ENCODE results near the gene APPL2.
"Not testable (repeated sequence)": the region's sequence is repeated elsewhere in the genome, so short reads cannot be mapped to it uniquely, and the experiment has no call there.

The APPL2 gene

DNA sequence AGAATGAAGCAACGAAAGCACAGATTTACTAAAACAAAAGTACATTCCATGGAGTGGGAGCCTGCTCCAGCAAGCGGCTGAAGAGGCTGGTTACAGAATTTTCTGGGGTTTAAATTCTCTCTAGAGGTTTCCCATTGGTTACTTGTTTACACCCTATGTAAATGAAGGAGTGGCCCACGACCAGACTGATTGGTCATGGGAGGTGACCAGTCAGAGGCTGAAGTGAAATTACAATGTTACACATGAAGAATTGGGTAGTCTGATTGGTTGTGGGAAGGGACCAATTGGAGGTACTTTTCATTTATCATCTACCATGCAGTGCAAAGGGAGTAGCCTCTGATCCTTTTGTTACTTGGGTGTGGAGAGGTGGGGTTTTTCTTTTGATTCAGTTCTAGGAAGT is 36.2 kb upstream of the APPL2 start:
- H3K9me3 ChIP-seq (ENCODE audit: control insufficient read depth in 2 of 2, low read length in 2 of 2): no peaks in the 10 kb centered on the region
- H3K4me3 ChIP-seq (ENCODE audit: low read length in 2 of 2): no peak overlapping the region
- H3K27me3 ChIP-seq (ENCODE audit: control insufficient read depth in 1 of 2, insufficient read depth in 2 of 2, low read length in 2 of 2): no peaks in the 10 kb centered on the region
- H3K36me3 ChIP-seq (ENCODE audit: control insufficient read depth in 2 of 2, insufficient read depth in 2 of 2, low read length in 2 of 2): no peaks in the 10 kb centered on the region
- no peaks in the 10 kb centered on the region for H3K4me1 ChIP-seq (ENCODE audit: control insufficient read depth, insufficient read depth, low read length)
- H3K9ac ChIP-seq (ENCODE audit: low read length in 2 of 2): no peak overlapping the region
- H3K27ac ChIP-seq (ENCODE audit: low read length): no peak overlapping the region

- H3K36me3 ChIP-seq (ENCODE audit: control insufficient read depth in 2 of 2, insufficient read depth in 2 of 2, low read length in 2 of 2): no peaks in the 10 kb centered on the region
- H3K4me1 ChIP-seq (ENCODE audit: control insufficient read depth, insufficient read depth, low read length): no peaks in the 10 kb centered on the region
- no peak overlapping the region for H3K4me3 ChIP-seq (ENCODE audit: low read length in 2 of 2)
- H3K27ac ChIP-seq (ENCODE audit: low read length): no peak overlapping the region
- no peaks in the 10 kb centered on the region for H3K27me3 ChIP-seq (ENCODE audit: control insufficient read depth in 1 of 2, insufficient read depth in 2 of 2, low read length in 2 of 2)
- no peaks in the 10 kb centered on the region for H3K9me3 ChIP-seq (ENCODE audit: control insufficient read depth in 2 of 2, low read length in 2 of 2)
- no peak overlapping the region for H3K9ac ChIP-seq (ENCODE audit: low read length in 2 of 2)
Measured at GRCh38 chr12:105271364-105271763, 35.4 kb upstream of the APPL2 start.

DNA sequence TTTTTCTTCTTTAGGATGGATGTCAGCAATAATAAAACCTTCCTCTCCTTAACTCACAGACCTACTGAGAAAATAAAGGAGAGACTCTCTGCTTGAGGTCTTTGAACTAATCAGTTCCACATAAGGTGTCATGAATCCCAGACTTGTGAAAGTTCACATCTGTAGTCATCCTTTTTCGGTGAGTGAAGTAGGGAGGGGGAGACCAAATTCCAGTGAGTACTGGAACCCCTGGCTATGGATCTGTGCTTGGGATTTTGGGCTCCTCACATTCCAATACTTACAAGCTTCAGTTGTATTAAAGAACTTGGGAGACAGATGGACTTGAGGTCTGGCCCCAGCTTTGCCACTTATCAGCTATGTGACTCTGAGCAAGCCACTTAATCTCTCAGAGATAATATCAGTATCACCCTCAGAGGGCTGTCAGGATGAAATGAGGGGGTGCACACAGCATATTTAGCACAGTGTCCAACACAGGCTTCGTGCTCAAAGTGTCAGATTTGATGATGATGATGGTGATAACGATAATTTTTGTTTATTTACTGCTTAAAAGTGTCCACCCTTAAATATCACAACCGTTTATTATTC is 34.8 kb upstream of the APPL2 start:
- Histone ChIP-seq H3K9me3 (ENCODE audit: control insufficient read depth in 2 of 2, low read length in 2 of 2) (no peaks in the 10 kb centered on the region), H3K27me3 (ENCODE audit: control insufficient read depth in 1 of 2, insufficient read depth in 2 of 2, low read length in 2 of 2) (no peaks in the 10 kb centered on the region), H3K9ac (ENCODE audit: low read length in 2 of 2) (no peak overlapping the region), H3K36me3 (ENCODE audit: control insufficient read depth in 2 of 2, insufficient read depth in 2 of 2, low read length in 2 of 2) (no peaks in the 10 kb centered on the region), H3K4me1 (ENCODE audit: control insufficient read depth, insufficient read depth, low read length) (no peaks in the 10 kb centered on the region), H3K4me3 (ENCODE audit: low read length in 2 of 2) (no peak overlapping the region), H3K27ac (ENCODE audit: low read length) (no peak overlapping the region)

DNA sequence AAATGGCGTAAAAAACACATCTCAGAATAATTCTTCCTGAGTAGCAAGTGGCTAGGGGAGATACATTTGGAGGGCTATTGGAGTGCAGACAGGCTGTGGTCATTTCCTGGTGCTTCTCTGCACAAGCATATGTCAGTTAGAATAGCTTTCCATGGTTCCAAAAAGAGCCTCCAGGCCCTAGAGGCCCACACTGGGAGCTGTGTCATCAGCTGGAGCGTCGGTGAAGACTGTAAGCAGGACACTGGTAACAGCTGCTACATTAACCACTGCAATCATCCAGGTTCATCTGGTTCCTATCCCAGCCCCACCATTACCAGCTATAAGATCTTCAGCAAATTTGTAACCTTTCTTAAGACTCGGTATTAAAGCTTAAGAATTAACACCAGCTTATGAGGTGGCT is 31.7 kb upstream of the APPL2 start:
- H3K4me3 ChIP-seq (ENCODE audit: low read length in 2 of 2): no peak overlapping the region
- no peaks in the 10 kb centered on the region for H3K4me1 ChIP-seq (ENCODE audit: control insufficient read depth, insufficient read depth, low read length)
- H3K27me3 ChIP-seq (ENCODE audit: control insufficient read depth in 1 of 2, insufficient read depth in 2 of 2, low read length in 2 of 2): peaks cover 0 to 2% of the 10 kb centered on the region in 2 donors
- H3K36me3 ChIP-seq (ENCODE audit: control insufficient read depth in 2 of 2, insufficient read depth in 2 of 2, low read length in 2 of 2): no peaks in the 10 kb centered on the region
- H3K9ac ChIP-seq (ENCODE audit: low read length in 2 of 2): no peak overlapping the region
- no peaks in the 10 kb centered on the region for H3K9me3 ChIP-seq (ENCODE audit: control insufficient read depth in 2 of 2, low read length in 2 of 2)
- no peak overlapping the region for H3K27ac ChIP-seq (ENCODE audit: low read length)

- Histone ChIP-seq H3K27me3 (ENCODE audit: control insufficient read depth in 1 of 2, insufficient read depth in 2 of 2, low read length in 2 of 2) (peaks cover 2 to 4% of the 10 kb centered on the region in 2 donors), H3K9ac (ENCODE audit: low read length in 2 of 2) (no peak overlapping the region), H3K4me1 (ENCODE audit: control insufficient read depth, insufficient read depth, low read length) (no peaks in the 10 kb centered on the region), H3K27ac (ENCODE audit: low read length) (no peak overlapping the region), H3K9me3 (ENCODE audit: control insufficient read depth in 2 of 2, low read length in 2 of 2) (no peaks in the 10 kb centered on the region), H3K36me3 (ENCODE audit: control insufficient read depth in 2 of 2, insufficient read depth in 2 of 2, low read length in 2 of 2) (no peaks in the 10 kb centered on the region), H3K4me3 (ENCODE audit: low read length in 2 of 2) (no peak overlapping the region)
Measured at GRCh38 chr12:105264771-105265170, 28.8 kb upstream of the APPL2 start.

DNA sequence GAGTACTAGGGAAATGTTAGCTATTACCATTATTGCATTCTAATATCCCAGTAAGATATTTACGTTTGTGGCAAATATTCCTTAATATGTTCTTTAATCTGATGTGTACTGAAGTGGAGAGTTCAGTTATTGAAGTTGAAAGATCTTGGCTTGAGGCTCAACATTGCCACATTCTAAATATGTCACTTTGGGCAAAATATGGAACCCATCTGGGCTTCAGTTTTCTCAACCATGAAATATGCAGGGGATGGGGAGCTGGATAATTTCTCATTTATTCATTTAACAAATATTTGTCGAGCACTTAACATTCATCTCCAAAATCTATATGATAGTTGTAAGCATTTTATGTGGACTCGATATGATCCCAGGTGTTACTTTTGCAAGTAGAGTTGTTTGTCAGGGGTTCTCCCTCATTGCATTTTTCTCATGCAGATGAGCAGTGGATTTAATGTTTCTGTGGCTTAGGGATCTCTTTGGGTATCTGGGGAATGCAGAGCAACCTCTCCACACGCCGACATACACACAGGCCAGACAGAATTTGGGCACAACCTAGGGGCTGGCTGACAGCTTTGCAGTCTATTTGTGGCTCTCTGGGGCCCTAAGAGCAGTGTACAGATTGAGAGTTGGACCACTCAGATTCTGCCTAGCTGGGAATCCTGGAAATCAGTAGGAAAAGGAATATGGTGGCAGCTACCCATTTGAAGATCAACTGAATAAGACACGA is 26.6 kb upstream of the APPL2 start:
- H3K9me3 ChIP-seq (ENCODE audit: control insufficient read depth in 2 of 2, low read length in 2 of 2): no peaks in the 10 kb centered on the region
- no peak overlapping the region for H3K4me3 ChIP-seq (ENCODE audit: low read length in 2 of 2)
- peaks cover 4 to 6% of the 10 kb centered on the region in 2 donors for H3K27me3 ChIP-seq (ENCODE audit: control insufficient read depth in 1 of 2, insufficient read depth in 2 of 2, low read length in 2 of 2)
- H3K9ac ChIP-seq (ENCODE audit: low read length in 2 of 2): no peak overlapping the region
- H3K27ac ChIP-seq (ENCODE audit: low read length): no peak overlapping the region
- H3K36me3 ChIP-seq (ENCODE audit: control insufficient read depth in 2 of 2, insufficient read depth in 2 of 2, low read length in 2 of 2): no peaks in the 10 kb centered on the region
- H3K4me1 ChIP-seq (ENCODE audit: control insufficient read depth, insufficient read depth, low read length): no peaks in the 10 kb centered on the region

- Histone ChIP-seq H3K4me3 (ENCODE audit: low read length in 2 of 2) (no peak overlapping the region), H3K36me3 (ENCODE audit: control insufficient read depth in 2 of 2, insufficient read depth in 2 of 2, low read length in 2 of 2) (no peaks in the 10 kb centered on the region), H3K27ac (ENCODE audit: low read length) (no peak overlapping the region), H3K27me3 (ENCODE audit: control insufficient read depth in 1 of 2, insufficient read depth in 2 of 2, low read length in 2 of 2) (peaks cover 4 to 6% of the 10 kb centered on the region in 2 donors), H3K4me1 (ENCODE audit: control insufficient read depth, insufficient read depth, low read length) (no peaks in the 10 kb centered on the region), H3K9ac (ENCODE audit: low read length in 2 of 2) (no peak overlapping the region), H3K9me3 (ENCODE audit: control insufficient read depth in 2 of 2, low read length in 2 of 2) (no peaks in the 10 kb centered on the region)
Measured at GRCh38 chr12:105261010-105261409, 25.0 kb upstream of the APPL2 start.

- Histone ChIP-seq H3K36me3 (ENCODE audit: control insufficient read depth in 2 of 2, insufficient read depth in 2 of 2, low read length in 2 of 2) (no peaks in the 10 kb centered on the region), H3K4me1 (ENCODE audit: control insufficient read depth, insufficient read depth, low read length) (no peaks in the 10 kb centered on the region), H3K9ac (ENCODE audit: low read length in 2 of 2) (no peak overlapping the region), H3K4me3 (ENCODE audit: low read length in 2 of 2) (no peak overlapping the region), H3K27me3 (ENCODE audit: control insufficient read depth in 1 of 2, insufficient read depth in 2 of 2, low read length in 2 of 2) (peaks cover 4 to 6% of the 10 kb centered on the region in 2 donors), H3K27ac (ENCODE audit: low read length) (no peak overlapping the region), H3K9me3 (ENCODE audit: control insufficient read depth in 2 of 2, low read length in 2 of 2) (no peaks in the 10 kb centered on the region)
Measured at GRCh38 chr12:105259226-105259625, 23.3 kb upstream of the APPL2 start.

GRCh38 chr12:105257321-105257728 is 21.4 kb upstream of the APPL2 start:
- Histone ChIP-seq H3K9me3 (ENCODE audit: control insufficient read depth in 2 of 2, low read length in 2 of 2) (peaks cover 0 to 3% of the 10 kb centered on the region in 2 donors), H3K9ac (ENCODE audit: low read length in 2 of 2) (no peak overlapping the region), H3K27me3 (ENCODE audit: control insufficient read depth in 1 of 2, insufficient read depth in 2 of 2, low read length in 2 of 2) (peaks cover 4% of the 10 kb centered on the region in 2 donors), H3K27ac (ENCODE audit: low read length) (no peak overlapping the region), H3K4me1 (ENCODE audit: control insufficient read depth, insufficient read depth, low read length) (no peaks in the 10 kb centered on the region), H3K36me3 (ENCODE audit: control insufficient read depth in 2 of 2, insufficient read depth in 2 of 2, low read length in 2 of 2) (no peaks in the 10 kb centered on the region), H3K4me3 (ENCODE audit: low read length in 2 of 2) (no peak overlapping the region)

GRCh38 chr12:105256921-105257320 is 20.9 kb upstream of the APPL2 start:
- Histone ChIP-seq H3K4me1 (ENCODE audit: control insufficient read depth, insufficient read depth, low read length) (no peaks in the 10 kb centered on the region), H3K4me3 (ENCODE audit: low read length in 2 of 2) (no peak overlapping the region), H3K9ac (ENCODE audit: low read length in 2 of 2) (no peak overlapping the region), H3K27me3 (ENCODE audit: control insufficient read depth in 1 of 2, insufficient read depth in 2 of 2, low read length in 2 of 2) (peaks cover under 1 to 4% of the 10 kb centered on the region in 2 donors), H3K27ac (ENCODE audit: low read length) (no peak overlapping the region), H3K9me3 (ENCODE audit: control insufficient read depth in 2 of 2, low read length in 2 of 2) (peaks cover 0 to 3% of the 10 kb centered on the region in 2 donors), H3K36me3 (ENCODE audit: control insufficient read depth in 2 of 2, insufficient read depth in 2 of 2, low read length in 2 of 2) (no peaks in the 10 kb centered on the region)

- H3K27ac ChIP-seq (ENCODE audit: low read length): not testable (repeated sequence)
Measured at GRCh38 chr12:105256431-105256830, 20.5 kb upstream of the APPL2 start.

More at GRCh38 chr12:105256431-105256830, 20.5 kb upstream of the APPL2 start:
- H3K9ac ChIP-seq (ENCODE audit: low read length in 2 of 2); H3K9me3 ChIP-seq (ENCODE audit: control insufficient read depth in 2 of 2, low read length in 2 of 2); H3K4me3 ChIP-seq (ENCODE audit: low read length in 2 of 2); H3K4me1 ChIP-seq (ENCODE audit: control insufficient read depth, insufficient read depth, low read length); H3K27me3 ChIP-seq (ENCODE audit: control insufficient read depth in 1 of 2, insufficient read depth in 2 of 2, low read length in 2 of 2); H3K36me3 ChIP-seq (ENCODE audit: control insufficient read depth in 2 of 2, insufficient read depth in 2 of 2, low read length in 2 of 2): not testable (repeated sequence)
